UCSD-AML1 (cell line): ENCODE measurements around the gene LRRC27.
"Not testable (repeated sequence)": the region's sequence is repeated elsewhere in the genome, so short reads cannot be mapped to it uniquely, and the experiment has no call there.

Source experiments
- DNase-seq: peaks from one replicate; lab custom pipeline; 2025; ENCODE audit not compliant: unreplicated experiment; lab: John Stamatoyannopoulos, UW

Gene LRRC27

DNA sequence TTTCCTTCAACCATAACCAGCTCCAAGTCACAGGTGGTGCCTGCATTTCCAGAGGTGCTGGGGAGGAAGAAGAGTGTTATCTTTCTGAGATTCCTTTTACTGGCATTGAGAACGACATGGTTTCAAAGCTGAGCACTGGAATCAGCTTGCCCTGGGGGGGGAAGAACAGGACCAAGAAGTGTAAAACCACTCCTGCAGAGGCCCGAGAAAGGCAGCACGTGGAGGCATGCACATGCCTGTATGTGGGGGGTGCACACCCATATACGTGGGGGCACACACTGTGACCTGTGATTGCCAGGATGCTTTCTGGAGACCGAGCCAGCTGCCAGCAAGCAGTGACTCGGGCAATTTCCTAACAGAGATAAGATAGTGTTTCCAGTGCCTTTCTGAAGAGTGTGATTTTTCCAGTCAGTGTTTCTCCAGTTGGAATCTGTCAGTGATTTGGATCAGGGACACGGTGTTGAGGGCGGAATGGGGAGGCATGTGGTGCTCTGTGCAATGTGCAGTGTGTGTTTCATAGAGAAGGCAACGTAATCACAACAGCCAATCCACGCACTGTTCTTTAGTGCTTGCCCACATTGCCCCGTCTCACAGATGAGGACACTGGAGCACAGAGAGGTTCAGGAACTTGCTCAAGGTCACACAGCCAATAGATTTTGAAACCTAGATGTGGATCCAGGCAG, 4.2 kb downstream of the LRRC27 start:
- DNase-seq, result no peak

DNA sequence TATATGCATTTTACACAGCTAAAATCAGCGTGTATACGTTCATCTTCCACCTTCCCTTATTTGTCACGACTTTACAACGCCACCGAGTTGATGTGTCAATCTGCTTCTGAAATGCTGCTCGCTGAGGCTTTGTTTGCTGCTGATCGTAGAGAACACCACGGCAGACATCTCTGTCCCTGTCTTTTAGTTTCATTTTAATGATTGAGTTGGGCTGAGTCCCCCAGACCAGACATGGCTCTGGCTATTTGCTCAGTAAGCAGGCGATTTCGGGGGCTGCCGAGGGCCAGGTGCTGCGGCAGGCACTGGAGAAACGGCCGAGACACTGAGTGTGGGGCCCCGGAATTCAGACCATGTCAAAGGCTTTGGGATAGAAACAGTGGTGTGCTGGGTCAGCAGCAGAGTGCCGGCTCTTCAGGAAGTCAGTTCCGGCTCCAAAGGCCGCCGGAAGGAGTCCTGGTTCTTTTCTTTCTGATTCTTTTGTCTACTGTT, 5.0 kb downstream of the LRRC27 start:
- DNase-seq, result no peak

DNA sequence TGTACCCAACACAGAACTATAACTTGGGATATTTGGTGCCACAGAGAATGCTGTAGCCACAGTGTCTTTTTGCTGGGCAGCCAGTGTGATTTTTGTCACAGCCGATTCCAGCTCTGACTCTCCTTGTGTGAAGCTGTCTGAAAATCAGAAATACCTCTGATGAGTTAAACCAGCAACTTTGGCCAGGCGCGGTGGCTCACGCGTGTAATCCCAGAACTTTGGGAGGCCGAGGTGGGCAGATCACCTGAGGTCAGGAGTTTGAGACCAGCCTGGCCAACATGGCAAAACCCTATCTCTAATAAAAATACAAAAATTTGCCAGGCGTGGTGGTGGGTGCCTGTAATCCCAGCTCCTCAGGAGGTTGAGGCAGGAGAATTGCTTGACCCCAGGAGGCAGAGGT, 5.9 kb downstream of the LRRC27 start:
- DNase-seq, result not testable (repeated sequence)

DNA sequence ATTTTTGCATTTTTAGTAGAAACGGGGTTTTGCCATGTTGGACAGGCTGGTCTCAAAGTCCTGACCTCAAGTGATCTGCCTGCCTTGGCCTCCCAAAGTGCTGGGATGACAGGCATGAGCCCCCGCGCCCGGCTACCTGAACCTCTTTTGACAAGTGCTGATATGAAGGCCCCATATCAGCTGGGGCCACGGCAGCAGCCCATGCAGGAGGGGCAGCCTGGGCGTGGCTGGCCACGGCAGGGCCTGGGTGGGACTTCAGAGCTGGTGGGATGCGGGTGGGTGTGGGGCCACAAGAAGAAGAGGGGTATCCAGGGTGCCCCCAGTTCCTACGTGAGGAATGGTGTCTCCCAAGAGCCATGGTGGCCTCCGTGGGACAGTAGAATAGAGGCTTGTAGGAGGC, 6.9 kb downstream of the LRRC27 start:
- no peak for DNase-seq

DNA sequence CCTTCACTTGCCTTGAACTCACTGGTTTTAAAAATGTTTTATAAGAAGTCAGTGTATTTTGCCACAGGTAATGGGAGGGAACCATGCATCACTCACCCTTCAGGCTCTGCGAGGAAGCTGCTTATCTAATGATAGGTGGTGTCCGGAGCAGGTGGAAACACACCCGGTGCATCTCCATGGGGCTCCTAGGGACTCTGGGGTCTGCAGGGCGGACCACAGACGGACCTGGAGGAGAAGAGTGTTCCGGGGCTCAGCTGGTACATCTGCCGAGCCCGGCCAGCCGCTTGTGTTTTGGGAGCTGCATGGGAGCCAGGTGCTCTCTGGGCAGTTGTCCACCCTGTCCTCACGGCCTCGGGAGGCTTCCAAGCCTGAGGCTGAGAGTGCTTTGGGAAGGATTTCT, 7.3 kb downstream of the LRRC27 start:
- no peak for DNase-seq

DNA sequence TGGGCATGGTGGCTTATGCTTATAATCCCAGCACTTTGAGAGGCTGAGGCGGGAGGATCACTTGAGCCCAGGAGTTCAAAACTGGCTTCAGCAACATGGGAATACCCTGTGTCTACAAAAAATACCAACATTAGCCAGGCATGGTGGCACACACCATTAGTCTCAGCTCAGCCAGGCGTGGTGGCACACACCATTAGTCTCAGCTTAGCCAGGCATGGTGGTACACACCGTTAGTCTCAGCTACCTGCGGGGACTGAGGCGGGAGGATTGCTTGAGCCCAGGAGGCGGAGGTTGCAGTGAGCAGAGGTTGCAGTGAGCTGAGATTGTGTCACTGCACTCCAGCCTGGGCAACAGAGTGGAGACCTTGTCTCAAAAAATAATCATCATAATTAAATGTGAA, 9.0 kb downstream of the LRRC27 start:
- DNase-seq, result no peak

DNA sequence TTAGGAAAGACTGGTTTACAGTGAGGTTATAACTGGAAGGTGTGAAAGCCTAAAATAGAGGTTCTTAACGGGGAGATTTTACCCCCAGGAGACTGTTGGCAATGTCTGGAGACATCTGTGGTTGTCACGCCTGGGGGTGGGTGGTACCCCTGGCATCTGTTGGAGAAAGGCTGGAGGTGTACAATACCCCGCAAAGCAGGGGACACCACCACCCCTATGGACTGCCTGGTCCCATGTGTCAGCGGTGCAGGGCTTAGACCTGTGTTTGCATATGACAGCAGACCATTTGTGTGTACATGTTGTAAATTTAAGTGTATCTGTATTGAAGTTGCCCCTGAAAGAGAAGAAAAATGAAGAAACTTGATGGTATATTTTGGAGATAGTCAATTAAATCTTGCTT, 9.8 kb downstream of the LRRC27 start:
- DNase-seq, result no peak

DNA sequence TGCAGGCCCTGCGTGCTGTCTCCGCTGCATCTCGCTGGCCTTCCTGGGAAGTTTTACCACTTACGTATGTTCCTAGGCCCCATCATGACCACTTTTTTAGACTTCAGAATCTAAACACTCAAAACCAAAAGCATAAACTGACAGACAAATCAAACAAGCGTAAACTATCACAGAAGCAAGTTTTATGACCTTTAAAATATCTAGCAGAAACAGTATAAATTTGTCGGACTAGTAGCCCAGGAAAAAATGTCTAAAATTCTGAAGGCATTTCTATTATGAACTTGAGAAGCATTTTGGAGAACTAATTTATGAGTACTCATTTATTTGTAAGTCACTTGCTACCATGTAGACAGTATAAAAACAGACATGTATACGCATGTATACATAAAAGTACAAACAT, 10.6 kb downstream of the LRRC27 start:
- no peak for DNase-seq

DNA sequence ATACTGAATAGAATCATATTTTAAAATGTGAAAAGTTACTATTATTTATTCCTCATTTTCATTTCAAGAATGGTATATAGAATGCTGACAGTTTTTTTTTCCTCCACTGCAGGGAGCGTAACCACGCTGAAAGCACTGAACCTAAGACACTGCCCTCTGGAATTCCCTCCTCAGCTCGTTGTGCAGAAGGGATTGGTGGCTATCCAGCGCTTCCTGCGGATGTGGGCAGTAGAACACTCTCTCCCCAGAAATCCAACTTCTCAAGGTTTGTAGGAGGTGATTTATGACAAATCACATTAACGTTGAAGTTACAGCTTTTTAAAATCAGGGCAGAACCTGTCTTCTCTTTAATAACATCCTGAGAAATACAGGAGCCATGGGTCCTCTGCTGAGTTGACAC, 12.4 kb downstream of the LRRC27 start:
- DNase-seq, result no peak

DNA sequence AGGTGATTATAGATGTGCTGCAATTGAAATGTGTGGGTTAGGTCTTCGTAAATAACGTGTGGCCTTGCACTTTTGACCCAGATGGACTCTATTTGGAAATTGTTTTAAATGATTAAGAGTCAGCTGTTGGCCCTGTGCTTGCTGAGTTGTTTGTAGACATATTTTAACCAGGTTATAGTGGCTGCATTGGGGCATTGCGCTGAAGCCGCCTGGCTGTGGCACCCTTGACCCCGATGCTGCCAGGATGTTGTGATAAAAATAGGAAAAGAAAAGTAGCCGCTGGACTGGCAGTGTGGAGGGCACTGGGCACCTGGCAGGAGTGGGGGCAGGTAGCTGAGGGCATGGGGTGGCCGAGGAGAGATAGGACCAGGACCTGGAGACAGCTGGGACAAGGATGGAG, 13.4 kb downstream of the LRRC27 start:
- DNase-seq, result no peak

DNA sequence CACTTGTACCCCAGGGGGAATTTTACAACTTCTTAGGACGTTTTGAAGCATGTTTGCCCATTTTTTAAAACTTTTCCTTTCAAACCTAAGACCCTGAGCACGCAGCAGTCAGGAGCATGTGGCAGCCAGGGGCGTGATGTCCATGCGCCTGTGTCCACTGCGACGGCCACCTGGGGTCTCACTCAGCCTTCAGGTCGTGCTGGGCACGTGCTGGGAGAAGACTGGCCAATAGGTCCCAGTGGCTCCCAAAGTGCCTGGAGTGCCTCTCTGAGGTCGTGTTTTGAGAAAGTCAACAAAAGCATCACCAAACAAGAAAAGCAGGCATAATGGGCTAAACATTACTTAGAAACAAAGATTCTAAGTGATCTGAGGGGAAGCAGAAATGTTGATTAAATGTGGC, 14.8 kb downstream of the LRRC27 start:
- no peak for DNase-seq

DNA sequence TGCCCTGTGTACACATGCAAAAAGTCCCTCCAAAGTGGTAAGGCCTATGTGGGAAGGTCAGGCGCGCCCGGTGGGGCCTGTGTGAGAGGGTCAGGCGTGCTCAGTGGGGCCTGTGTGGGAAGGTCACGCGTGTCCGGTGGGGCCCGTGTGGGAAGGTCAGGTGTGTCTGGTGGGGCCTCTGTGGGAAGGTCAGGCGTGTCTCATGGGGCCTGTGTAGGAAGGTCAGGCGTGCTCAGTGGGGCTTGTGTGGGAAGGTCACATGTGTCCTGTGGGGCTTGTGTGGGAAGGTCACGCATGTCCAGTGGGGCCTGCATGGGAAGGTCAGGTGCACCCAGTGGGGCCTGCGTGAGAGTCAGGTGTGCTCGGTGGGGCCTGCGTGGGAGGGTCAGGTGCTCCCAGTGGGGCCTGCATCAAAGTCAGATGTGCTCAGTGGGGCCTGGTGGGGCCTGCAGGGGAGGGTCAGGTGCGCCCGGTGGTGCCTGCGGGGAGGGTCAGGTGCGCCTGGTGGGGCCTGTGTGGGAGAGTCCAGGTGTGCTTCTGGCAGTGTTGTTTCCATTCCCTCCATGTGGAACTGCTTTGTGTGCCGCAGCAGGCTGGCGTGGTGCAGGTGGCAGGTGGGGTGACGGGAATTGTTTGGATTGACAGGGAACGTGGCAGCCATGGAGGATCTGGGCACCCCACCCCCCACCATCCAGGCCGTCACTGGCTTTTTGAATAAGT, 15.4 kb downstream of the LRRC27 start:
- DNase-seq, result no peak

DNA sequence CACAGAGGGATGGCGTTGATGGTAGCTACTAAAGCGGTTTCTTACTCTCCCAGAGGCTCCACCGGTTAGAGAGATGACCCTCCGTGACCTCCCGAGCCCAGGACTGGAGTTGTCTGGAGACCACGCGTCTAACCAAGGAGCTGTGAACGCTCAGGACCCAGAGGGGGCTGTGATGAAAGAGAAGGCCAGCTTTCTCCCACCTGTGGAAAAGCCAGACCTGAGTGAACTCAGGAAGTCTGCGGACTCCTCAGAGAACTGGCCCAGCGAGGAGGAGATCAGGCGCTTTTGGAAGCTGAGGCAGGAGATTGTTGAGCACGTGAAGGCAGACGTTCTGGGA, 15.9 kb downstream of the LRRC27 start:
- no peak for DNase-seq

DNA sequence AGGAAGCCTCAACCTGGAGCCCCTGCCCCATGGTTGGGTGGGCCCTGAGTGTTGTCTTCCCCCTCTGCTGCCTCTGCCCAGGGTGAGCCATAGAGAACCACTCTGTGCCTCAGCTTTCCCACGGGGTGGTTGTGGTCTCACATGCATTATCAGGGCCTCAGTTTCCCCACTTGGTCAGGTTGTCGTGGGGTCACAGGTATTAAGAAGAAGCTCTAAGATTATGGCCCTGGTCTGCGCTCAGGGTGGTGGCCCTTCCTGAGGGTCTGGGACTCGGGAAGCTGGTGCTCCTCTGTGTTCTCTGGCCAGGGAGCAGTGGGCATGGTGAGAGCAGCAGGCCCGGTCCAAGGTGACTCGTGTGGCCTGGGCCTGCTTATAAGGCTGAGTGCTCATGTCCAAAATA, 17.8 kb downstream of the LRRC27 start:
- no peak for DNase-seq

DNA sequence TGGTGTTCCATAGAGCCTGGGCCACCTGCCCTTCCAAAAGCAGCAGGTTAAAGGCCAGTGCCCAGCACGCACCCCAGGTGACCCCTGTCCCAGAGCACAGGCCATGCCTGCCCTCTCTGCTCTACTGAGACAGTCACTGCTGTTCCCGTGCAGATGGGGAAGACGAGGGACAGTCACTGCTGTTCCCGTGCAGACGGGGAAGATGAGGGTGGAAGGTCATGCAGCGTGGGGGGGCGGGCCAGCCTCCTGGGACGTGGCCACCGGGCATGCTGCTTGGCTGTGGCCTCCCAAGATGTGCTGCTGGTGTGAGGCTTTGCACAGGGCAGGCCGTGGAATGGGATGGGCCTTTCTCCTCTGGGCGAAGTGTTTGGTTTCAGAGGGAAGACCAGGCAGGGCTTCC, 18.4 kb downstream of the LRRC27 start:
- DNase-seq, result no peak

DNA sequence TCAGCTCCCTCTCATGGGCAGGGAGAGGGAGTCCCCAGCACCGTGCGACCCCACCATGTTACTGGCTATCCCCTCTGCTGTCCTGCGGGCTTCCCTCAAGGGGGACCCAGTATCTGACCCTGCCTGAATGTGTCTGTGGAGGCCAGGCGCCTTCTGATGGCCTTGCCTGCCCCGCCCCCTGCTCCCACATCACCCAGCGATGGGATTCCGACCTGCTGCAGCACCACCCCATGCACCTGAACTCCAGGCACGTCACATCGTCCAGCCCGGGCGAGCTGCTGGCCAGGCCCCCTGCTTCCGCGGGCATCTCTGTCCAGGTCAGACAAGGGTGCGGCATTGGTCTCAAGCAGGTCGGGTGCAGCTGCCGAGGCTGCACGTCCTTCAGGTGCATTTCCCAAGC, 19.0 kb downstream of the LRRC27 start:
- no peak for DNase-seq

DNA sequence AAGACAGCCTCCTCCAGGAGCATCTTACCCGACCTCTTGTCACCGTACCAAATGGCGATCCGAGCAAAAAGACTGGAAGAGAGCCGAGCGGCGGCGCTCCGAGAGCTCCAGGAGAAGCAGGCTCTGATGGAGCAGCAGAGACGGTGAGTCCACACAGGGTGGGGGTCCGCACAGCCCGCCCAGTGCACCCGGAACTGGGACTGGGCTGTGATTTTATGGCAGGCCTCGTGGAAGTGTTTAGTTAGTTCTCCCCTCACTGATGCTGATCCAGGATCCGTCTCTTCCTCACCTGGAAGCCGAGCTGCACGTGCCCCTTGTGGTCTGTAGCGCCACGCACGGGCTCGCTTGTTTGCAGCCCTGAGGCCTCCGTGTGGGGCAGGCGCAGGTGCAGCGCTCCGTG, 19.6 kb downstream of the LRRC27 start:
- no peak for DNase-seq

DNA sequence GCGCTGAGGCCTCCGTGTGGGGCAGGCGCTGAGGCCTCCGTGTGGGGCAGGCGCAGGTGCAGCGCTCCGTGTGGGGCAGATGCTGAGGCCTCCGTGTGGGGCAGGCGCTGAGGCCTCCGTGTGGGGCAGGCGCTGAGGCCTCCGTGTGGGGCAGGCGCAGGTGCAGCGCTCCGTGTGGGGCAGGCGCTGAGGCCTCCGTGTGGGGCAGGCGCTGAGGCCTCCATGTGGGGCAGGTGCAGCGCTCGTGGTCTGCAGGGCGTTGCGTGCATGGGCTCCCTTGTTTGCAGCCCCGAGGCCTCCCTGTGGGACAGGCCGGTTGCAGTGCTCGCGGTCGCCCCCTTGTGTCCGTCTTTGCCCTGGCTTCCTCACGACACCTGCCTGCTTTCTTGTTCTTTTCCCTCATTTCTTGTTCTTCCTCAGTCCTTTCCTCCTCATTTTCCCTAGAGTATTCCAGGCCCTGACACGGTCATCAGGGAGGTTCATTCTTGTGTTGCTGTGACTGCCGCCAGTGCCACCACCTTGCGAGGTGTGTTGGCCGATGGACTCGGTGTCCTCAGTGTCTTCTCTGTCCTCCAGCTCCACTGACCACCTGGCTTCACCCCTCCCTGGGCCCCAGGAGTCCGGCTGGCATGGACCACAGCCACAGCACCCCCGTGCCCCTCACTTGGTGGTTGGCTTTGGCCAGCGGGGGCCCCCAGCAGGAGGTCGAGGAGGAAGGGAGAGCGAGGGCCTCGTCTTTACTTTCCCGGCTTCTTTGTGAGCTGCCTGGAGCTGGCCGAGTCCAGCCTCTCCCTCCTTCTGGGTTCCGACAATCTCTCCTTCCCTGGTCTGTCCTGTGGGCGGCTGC, 20.7 kb downstream of the LRRC27 start:
- peak; percentile 57 for DNase-seq

DNA sequence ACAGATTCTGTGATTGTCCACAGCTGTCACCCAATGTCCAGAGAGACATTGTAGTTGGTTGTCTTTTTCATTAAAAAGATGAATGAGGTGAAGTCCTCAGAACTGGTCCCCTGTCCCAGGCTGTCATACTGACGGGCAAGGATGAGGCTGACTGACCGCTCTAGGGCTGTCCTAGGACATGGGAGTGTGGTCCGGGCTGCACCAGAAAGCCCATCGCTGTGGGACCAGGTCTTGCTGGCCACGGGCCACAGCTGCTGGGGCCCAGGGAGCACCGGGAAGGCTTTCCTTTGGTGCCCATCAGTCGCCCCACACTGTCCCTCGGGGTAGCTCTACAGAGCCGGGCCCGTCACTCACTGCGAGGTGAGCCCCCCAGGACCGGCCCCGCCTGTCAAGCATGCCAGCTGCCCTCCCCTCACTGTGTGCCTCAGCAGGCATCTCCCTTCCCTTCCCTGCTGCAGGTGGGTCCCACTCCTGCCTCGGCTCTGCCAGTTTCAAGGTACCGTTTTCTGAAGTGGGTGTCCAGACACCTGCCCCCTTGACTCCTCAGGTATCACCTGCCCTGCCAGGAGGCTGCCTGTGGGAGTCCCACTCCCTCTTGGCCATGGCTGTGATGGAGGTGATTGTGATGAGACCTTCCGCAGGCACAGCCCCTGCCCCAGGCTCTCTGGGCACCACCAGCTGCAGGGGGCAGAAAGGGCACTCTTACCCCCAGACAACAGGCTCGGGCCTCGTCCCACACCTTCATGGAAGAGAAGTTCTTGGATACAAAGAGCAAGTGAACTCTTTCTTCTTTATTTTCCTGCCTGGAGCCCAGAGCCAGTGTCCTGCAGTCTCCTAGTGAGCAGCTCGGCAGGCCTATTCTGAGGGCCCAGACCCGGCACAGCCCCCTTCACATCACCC, 21.7 kb downstream of the LRRC27 start:
- no peak for DNase-seq

DNA sequence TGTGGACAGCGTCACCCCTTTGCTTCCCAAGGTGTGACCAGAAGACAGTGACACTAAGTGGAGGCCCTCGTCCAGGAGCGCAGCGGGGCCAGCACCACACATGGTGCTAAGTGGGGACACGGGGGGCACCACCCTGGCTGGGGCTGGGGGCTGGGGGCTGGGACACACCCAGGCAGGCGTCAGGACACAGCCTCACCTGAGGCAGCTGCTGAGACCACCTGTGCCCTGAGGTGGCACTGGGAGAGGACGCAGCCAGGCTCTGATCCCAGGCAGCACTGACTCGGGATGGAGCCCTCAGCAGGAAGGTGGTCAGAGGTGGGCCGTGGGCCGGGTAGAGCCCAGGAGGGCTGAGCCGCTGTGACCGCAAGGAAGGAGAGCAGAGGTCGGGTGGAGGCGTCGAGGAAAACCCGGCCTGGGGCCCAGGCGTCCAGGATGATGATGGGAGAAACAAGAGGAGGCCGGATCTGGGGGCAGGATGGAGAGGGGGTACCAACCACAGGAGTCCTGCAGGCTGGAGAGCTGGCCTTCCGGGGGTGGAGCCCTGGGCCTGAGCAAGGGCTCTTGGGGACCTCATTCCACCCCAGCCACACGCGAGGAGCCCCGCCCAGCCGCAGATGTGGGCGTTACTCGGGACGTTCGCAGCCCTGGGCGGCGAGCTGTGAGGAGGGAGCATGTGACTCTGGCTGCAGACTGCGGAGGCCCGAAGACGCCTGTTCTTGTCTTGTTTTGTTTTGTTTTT, 22.5 kb downstream of the LRRC27 start:
- no peak for DNase-seq
